DOHH2 (cell line): ENCODE results near the gene MBOAT1.

Source experiments
- H3F3A ChIP-seq: fragments of 200-600 bp; sonication (generic), shearing (Covaris generic); 2 replicates; pipeline ENCODE4 v1.6.0; 2016; ENCODE audit warnings: antibody characterized with exemption, mild to moderate bottlenecking; ENCODE audit not compliant: control insufficient read depth, insufficient read depth
- H3K27ac ChIP-seq: fragments of 200-600 bp; sonication (generic); 2 replicates; pipeline ENCODE4 v1.5.1; 2014; ENCODE audit warnings: low read depth, mild to moderate bottlenecking, low read length, moderate library complexity
- H3K27me3 ChIP-seq: fragments of 200-600 bp; sonication (generic); 2 replicates; pipeline ENCODE4 v1.6.1; 2014; ENCODE audit warnings: mild to moderate bottlenecking, low read length, mixed read lengths; ENCODE audit not compliant: control insufficient read depth
- H3K36me3 ChIP-seq: fragments of 200-600 bp; sonication (generic); 2 replicates; pipeline ENCODE4 v1.6.1; 2014; ENCODE audit warnings: mild to moderate bottlenecking, low read length, moderate library complexity, mixed read lengths; ENCODE audit not compliant: control insufficient read depth
- H3K4me1 ChIP-seq: fragments of 200-600 bp; sonication (generic); 2 replicates; pipeline ENCODE4 v1.6.1; 2014; ENCODE audit warnings: mild to moderate bottlenecking, low read length, mixed read lengths; ENCODE audit not compliant: control insufficient read depth
- H3K4me2 ChIP-seq: fragments of 200-600 bp; sonication (generic); 2 replicates; pipeline ENCODE4 v1.6.0; 2014; ENCODE audit warnings: mild to moderate bottlenecking, low read length, moderate library complexity
- H3K4me3 ChIP-seq: fragments of 200-600 bp; sonication (generic); 2 replicates; pipeline ENCODE4 v1.5.1; 2014; ENCODE audit warnings: mild to moderate bottlenecking, low read length, mixed read lengths
- H3K79me2 ChIP-seq: fragments of 200-600 bp; sonication (generic); 2 replicates; pipeline ENCODE4 v1.6.1; 2014; ENCODE audit warnings: mild to moderate bottlenecking, low read length, mixed read lengths; ENCODE audit not compliant: control insufficient read depth
- H3K9me2 ChIP-seq: fragments of 200-600 bp; sonication (generic); replicated peaks from 2 replicates; pipeline ENCODE4 v1.6.1; 2014; ENCODE audit warnings: mild to moderate bottlenecking, low read length, mixed read lengths; ENCODE audit not compliant: control insufficient read depth
- H3K9me3 ChIP-seq: fragments of 200-600 bp; sonication (generic); 2 replicates; pipeline ENCODE4 v1.6.1; 2014; ENCODE audit warnings: antibody characterized with exemption, low read length, mixed read lengths; ENCODE audit not compliant: control insufficient read depth, insufficient read depth
- H4K20me1 ChIP-seq: fragments of 200-600 bp; sonication (generic); 2 replicates; pipeline ENCODE4 v1.6.0; 2014; ENCODE audit warnings: low read depth, mild to moderate bottlenecking, antibody characterized with exemption, low read length, moderate library complexity; ENCODE audit not compliant: control insufficient read depth, insufficient read depth
- CTCF ChIP-seq: fragments of 200-600 bp; sonication (generic); IDR thresholded peaks from one replicate; pipeline ENCODE4 v1.5.1; 2014; ENCODE audit warnings: antibody characterized with exemption, mild to moderate bottlenecking, low read depth, low read length; ENCODE audit not compliant: poor library complexity, severe bottlenecking
- EZH2phosphoT487 ChIP-seq: fragments of 200-600 bp; sonication (generic); IDR thresholded peaks from 2 replicates; pipeline ENCODE4 v1.6.1; 2017; ENCODE audit warnings: borderline replicate concordance, mild to moderate bottlenecking, antibody characterized with exemption, low read length, moderate library complexity, mixed read lengths

MBOAT1 gene

DNA sequence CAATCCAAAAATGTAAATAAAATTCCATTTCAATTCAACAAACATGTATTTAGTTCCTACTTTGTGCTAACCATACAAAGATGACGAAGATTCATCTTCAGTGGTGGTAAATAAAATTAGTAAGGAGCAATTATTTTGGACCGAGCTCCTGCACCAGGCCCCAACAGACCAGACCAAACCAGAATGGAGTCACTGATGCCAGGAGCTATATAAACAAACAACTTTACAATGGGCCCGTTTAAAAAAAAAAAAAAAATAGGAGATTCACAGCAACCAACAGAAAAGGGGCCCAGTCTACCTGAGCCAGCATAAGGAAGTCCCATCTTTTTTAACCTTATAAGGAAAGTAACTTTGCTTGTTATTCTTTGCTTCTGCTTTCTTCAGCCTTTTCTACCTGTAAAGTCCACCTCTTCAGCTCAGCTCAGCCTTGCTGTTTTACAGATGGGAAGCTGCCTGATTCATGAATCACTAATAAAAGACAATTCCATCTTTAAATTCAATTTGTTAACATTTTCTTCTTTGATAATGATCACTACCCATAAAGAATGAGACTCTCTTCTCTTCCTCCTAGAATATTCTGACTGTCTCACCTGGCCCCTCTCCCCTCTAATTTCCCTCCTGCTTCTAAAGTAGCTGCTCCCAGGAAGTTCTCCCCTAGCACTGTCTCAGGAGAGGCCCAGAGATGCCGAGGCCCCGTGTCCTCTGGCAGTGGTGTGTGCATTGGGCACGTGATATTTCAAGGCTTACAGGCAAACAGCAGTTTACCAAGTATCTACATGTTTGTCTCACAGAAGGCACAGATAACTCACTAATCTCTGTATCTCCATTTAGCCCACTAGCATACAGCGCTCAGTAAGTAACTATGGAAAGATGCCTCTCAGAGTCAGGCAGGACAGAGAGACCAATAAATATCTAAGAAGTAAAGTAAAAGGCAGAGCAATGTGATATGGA, 8.4 kb downstream of the MBOAT1 start:
- Histone ChIP-seq H3K4me3 (no peak overlapping the region), H3K9me2 (no peaks in the 10 kb centered on the region), H3F3A (no peaks in the 10 kb centered on the region), H3K27ac (no peak overlapping the region), H3K79me2 (no peaks in the 10 kb centered on the region), H3K4me1 (no peaks in the 10 kb centered on the region), H3K27me3 (no peaks in the 10 kb centered on the region), H3K9me3 (no peaks in the 10 kb centered on the region), H3K36me3 (no peaks in the 10 kb centered on the region), H3K4me2 (no peak overlapping the region), H4K20me1 (no peaks in the 10 kb centered on the region)
- no peak for TF ChIP-seq CTCF
- no peak for TF ChIP-seq EZH2phosphoT487

- Histone ChIP-seq H3K9me2 (no peaks in the 10 kb centered on the region), H3K27me3 (no peaks in the 10 kb centered on the region), H4K20me1 (no peaks in the 10 kb centered on the region), H3K4me2 (no peak overlapping the region), H3K79me2 (no peaks in the 10 kb centered on the region), H3K36me3 (no peaks in the 10 kb centered on the region), H3K9me3 (no peaks in the 10 kb centered on the region), H3K4me3 (no peak overlapping the region), H3K4me1 (no peaks in the 10 kb centered on the region), H3F3A (no peaks in the 10 kb centered on the region), H3K27ac (no peak overlapping the region)
- TF ChIP-seq CTCF (no peak), EZH2phosphoT487 (no peak)
Observed at GRCh38 chr6:20202699-20203302, 9.5 kb downstream of the MBOAT1 start.

- TF ChIP-seq EZH2phosphoT487 (no peak), CTCF (no peak)
- Histone ChIP-seq H3K36me3 (no peaks in the 10 kb centered on the region), H3K9me3 (no peaks in the 10 kb centered on the region), H3F3A (no peaks in the 10 kb centered on the region), H3K4me2 (no peak overlapping the region), H3K4me3 (no peak overlapping the region), H3K4me1 (no peaks in the 10 kb centered on the region), H3K79me2 (no peaks in the 10 kb centered on the region), H3K27me3 (no peaks in the 10 kb centered on the region), H4K20me1 (no peaks in the 10 kb centered on the region), H3K9me2 (no peaks in the 10 kb centered on the region), H3K27ac (no peak overlapping the region)
Observed at GRCh38 chr6:20202324-20202658, 10.0 kb downstream of the MBOAT1 start.
